IPS-18c (cell line): ENCODE results near the gene PTPRM.

ENCODE experiments used
- H3K4me3 ChIP-seq: 2 replicates; pipeline ENCODE4 v1.7.0; 2013; ENCODE audit warnings: low read depth, mild to moderate bottlenecking, low read length, moderate library complexity; ENCODE audit not compliant: insufficient read depth
- H3K9me3 ChIP-seq: one replicate; pipeline ENCODE4 v1.6.1; 2013; ENCODE audit warnings: mild to moderate bottlenecking, low read length, moderate library complexity; ENCODE audit not compliant: control insufficient read depth, insufficient read depth

The PTPRM gene

DNA sequence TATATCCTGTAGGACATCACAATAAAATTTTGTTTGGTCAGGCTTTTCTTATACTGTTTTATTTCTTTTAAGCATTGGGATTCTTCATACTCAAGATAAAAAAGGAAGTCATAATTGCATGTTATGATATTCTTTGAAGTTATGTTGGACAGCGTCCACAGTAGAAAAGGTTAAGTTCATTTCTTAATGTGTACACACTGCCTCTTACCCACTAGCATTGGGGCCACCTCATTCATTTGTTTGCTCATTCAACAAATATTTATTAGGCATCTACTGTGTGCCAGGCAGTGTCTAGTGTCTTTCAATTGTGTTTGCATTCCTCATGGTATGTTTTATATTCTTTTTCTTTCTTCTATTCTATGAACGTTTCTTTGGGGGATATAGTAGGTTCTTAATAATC, 70.2 kb downstream of the PTPRM start:
- no peaks in the 10 kb centered on the region for H3K9me3 ChIP-seq
- no peak overlapping the region for H3K4me3 ChIP-seq

DNA sequence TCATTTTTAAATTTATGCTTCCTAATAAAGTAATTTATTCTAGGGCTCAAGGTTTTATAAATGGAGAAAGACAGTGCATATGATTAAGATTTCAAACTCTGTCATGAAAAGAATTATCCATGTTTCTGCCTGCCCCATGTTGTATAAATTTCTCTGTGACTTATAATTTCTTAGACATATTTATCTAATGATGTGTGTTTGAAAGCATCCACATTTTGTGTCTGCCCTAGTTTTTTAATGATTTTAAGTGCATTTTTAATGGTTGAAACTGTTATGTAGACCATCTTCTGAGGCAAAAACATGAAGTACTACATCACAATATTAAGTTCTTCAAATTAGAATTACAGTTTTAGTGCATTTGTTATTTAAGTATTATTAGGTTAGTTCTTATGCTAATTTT, 71.2 kb downstream of the PTPRM start:
- Histone ChIP-seq H3K9me3 (no peaks in the 10 kb centered on the region), H3K4me3 (no peak overlapping the region)

DNA sequence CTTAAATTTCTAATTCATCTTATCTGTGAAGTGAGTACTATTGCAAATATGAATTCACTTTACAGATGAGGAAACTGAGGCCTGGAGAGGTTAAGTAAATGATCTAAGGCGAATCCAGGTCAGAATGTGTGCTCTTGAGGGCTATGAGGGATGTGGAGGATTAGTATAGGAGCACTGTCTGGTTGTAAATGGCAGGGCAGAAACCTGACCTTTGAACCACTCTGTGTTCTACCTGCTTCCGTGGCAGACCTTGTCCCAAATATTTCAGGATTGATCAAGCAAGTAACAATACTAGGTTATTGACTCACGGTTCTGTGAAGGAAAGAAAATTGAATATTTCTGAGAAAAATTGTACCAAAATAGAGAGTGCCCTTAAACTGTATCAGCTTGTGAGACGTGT, 74.7 kb downstream of the PTPRM start:
- Histone ChIP-seq H3K4me3 (no peak overlapping the region), H3K9me3 (no peaks in the 10 kb centered on the region)

DNA sequence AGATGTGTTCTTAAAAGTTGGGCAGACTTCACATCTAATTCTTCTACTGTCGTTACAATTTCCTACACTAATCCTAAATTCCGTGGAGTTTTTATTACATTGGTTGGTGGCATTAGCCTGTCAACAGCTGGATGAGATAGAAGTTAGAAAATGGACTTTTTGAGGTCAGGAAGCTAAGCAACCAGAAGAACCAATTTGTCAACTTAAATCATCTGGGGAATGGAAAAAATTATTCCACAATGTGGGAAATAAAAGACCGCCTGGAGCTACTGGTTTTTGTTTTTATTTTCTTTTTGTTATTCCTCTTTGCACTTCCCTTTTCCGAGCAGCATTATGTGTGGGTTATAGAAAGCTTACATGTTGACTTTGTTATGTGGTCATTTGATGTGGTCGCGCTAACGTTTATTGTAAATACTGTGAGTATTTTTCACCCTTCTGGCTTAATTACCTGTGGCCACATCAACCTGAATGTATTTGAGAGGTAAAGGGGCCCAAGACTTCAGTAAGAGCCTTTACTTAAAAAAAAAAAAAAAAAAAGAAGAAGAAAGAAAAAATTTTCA, 75.3 kb downstream of the PTPRM start:
- Histone ChIP-seq H3K9me3 (no peaks in the 10 kb centered on the region), H3K4me3 (no peak overlapping the region)

- no peak overlapping the region for H3K4me3 ChIP-seq
- no peaks in the 10 kb centered on the region for H3K9me3 ChIP-seq
Measured at GRCh38 chr18:7645756-7646155, 78.6 kb downstream of the PTPRM start.

- Histone ChIP-seq H3K4me3 (no peak overlapping the region), H3K9me3 (no peaks in the 10 kb centered on the region)
Measured at GRCh38 chr18:7646174-7646886, 79.2 kb downstream of the PTPRM start.

DNA sequence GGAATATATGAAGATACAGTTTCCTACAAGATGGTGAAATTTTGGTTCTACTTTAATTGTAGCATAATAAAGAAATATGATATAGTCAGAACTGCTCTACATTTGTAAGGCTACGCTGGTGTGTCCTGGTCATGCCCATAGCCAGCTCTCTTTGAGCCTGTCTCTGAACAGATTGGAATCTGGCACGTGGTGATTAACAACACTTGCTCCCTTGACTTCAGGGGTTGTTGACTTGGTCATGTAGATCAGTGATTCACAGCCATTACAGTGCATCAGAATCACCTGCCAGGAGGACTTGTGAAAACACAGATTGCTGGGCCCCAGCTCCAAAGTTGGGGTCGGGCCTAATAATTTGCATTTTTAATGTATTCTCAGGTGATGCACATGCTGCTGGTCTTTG, 80.4 kb downstream of the PTPRM start:
- Histone ChIP-seq H3K9me3 (no peaks in the 10 kb centered on the region), H3K4me3 (no peak overlapping the region)

DNA sequence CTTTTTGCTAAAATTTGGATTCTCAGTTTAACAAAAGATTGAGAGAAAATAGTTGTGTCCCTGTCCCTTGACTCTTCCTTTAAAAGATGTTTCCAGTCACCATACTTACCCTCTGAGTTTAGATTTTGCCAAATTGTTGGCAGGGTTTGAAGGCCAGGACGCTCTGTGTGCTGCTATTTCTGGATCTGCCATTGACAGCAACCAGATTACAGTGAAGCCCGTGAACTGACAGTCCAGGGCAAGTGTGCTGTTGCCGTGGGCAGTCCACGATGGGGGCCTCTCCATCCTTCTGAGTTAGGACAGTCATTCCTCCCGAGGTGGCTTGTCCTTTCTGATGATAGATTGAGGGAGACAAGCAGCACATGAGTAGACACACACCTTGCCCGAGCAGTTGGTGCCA, 89.9 kb downstream of the PTPRM start:
- H3K9me3 ChIP-seq = no peaks in the 10 kb centered on the region
- no peak overlapping the region for H3K4me3 ChIP-seq

DNA sequence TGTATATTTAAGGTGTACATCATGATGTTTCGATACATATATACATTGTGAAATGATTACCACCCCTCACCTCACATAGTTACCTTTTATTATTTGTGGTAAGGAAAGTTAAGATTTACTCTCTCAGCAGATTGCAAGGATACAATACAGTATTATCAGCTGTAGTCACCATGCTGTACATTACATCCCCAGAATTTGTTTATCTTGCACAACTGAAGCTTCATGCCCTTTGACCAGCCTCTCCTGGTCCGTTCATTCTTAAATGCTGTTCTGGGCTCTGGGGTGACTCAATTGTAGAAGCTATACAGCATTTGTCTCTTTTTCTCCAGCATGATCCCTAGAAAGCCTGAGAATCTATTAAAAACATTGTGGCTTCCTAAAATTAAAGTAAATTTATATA, 90.8 kb downstream of the PTPRM start:
- Histone ChIP-seq H3K4me3 (no peak overlapping the region), H3K9me3 (no peaks in the 10 kb centered on the region)

DNA sequence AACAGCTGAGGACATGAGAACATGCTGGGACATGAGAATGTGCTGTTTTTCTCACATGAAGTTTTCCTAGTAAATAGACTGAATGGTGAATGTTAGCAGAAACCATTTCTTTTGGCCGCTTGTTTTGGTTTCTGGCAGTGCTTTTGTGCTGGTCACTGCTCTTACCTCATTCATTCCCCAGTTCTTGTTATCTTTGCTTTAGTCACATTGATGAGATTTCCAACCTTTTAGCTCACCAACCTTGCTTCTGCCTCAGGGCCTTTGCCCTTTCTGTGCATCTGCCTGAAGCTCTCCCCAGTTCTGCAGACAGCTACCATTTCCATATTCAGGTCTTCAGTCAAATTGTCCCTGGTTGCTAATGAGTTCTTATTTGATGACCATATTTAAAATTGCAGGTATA, 91.6 kb downstream of the PTPRM start:
- Histone ChIP-seq H3K9me3 (no peaks in the 10 kb centered on the region), H3K4me3 (no peak overlapping the region)

DNA sequence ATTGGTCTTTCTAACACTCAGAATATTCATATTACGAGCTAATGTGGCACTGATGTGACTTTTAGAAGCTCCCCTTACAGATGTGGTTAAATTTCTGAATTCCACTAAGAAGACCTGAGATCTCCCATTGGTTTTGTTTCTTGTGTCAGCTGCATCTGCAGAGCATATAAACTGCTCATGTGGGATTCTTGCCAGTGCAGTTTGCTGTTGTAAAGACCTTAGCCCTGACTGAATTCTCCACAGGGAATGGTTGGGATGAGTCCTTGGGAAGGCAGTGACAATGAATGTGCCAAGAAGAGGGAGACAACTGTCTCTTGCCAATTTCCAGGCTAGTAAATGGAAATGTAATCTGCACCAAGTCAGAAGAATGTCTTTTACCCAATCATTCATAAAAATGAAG, 94.1 kb downstream of the PTPRM start:
- H3K9me3 ChIP-seq = no peaks in the 10 kb centered on the region
- H3K4me3 ChIP-seq = no peak overlapping the region

DNA sequence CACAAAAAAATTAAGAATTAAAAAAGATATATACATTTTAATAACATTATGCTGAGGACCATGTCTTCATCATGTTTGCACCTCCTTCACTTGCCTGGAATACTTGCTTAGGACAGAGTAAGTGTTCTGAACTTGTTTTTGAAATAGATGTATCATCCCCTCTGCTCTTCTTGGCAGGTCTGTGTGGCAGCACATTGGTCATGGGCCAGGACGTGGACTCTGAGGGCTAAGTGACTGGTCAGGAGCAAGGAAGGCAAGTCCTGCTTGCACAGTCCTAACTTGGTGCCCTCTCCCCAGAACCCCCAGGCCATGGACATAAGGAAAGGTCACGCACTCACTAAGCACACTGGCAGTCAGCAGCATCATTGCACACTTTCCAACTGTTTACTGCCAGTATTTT, 95.8 kb downstream of the PTPRM start:
- Histone ChIP-seq H3K9me3 (no peaks in the 10 kb centered on the region), H3K4me3 (no peak overlapping the region)

DNA sequence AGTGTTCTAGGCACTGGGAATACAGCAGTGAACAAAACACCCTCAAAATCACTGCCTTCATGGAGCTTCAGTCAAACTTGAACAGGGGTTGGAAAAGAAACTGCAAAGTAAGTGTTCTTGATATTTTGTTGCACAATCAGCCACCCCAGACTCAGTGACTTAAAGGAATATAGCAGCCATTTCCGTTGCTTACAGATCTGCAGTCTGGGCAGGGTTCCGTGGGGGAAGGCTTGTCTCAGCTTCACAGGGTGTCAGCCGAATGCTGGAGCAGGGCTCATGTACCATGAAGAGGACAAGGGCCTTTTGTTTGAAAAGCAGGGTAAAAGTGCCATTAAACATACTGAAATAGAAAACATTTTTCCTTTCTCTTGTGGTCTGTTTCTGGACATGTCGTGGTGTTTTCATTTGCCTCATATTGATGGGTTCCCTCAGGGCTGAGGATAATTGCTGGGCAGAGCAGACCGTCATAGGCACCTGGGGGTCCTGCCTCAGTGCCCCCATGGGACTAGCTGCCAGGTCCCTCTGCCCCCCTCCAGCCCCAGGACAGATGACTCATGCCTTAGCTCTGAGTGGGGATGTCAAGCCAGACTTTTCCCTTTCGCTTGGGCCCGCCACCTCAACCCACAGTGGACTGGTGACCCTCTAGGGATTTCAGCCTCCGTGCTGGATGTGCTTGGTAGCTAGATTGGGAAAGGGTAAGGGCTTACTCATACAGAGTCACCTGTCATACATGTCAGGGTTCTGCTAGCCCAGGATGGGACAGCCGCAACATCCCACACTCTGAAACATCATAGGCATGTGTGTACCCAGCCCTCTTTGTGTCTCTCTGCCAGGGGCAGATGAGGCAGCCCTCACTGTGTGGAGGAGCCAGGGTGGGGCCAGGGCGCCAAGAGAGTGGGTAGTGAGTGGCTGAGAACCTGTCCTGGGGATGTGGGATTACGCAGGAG, 96.5 kb downstream of the PTPRM start:
- H3K4me3 ChIP-seq = no peak overlapping the region
- no peaks in the 10 kb centered on the region for H3K9me3 ChIP-seq

DNA sequence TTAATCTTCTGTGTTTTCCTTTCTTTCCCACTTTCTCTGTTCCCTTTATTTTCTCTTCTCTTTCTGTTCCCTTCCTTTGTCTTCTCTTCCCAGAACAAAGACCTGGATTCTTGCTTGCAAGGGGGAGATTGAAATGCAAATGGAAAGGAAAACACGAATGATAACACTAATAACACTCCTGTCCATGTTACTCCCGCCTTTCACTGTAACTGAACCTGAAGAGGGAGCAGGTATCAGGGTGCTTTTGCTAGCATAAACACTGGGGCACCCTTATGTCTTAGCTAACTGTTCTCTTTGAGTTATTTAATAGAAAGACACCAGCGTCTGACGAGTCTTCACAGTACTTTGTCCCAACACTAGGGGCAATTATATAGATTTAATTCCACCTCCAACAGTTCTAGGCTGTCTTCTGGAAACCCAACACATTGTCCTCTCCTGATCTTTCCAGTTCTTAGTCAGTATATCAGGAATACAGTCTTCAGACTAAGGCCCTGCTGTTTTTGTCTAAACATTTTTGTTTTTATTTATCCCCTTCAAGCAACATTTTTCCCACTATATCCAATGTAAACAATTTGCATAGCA, 99.2 kb downstream of the PTPRM start:
- no peaks in the 10 kb centered on the region for H3K9me3 ChIP-seq

GRCh38 chr18:7668392-7668791, 101.3 kb downstream of the PTPRM start:
- no peaks in the 10 kb centered on the region for H3K9me3 ChIP-seq
- no peak overlapping the region for H3K4me3 ChIP-seq

More for the DNA sequence above, 99.2 kb downstream of the PTPRM start:
- no peak overlapping the region for H3K4me3 ChIP-seq

DNA sequence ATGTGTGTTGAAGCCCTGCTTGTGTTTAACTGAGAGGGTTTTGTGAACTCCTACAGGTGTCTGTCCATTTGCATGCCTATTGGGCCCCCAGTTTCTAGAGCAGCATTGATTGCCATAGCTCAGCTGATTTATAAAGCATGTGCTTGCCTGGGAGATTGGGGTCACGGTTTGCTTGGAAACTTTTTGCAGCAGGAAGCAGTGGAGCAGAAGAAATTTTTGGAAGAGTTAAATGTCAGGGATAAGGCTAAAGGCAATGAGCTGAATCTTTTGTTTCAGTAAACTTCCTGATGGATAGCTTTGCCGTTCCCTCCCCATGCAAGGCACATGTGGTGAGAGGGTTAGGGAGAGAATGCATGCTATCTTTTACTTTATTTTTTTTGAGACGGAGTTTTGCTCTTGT, 102.2 kb downstream of the PTPRM start:
- Histone ChIP-seq H3K4me3 (no peak overlapping the region), H3K9me3 (no peaks in the 10 kb centered on the region)

DNA sequence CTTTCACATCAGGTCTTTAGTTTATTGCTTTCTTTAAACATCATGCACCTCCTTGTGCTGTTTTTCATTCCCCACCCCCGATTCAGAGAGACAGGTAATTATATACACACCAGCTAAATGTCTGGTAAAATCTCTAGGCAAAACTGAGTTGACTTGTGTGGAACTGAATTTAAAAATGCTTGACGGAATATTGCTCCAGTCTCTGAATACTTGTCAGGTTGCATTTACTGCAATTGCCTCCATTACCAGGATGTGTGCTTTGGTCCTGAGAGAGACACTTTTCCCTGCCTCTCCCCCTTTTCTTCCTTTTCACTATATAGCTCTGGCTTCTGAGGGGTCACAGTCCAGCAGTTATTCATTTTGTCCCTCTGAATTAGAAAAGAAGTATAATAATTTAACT, 104.0 kb downstream of the PTPRM start:
- Histone ChIP-seq H3K4me3 (no peak overlapping the region), H3K9me3 (no peaks in the 10 kb centered on the region)
